Hepatocyte (in vitro differentiated cells): Measurements from ENCODE around the gene MTFR2.

Experiments used
- CTCF ChIP-seq: fragments of 200-600 bp; sonication (generic); IDR thresholded peaks from 2 replicates; pipeline ENCODE4 v1.5.1; 2016; ENCODE audit warnings: antibody characterized with exemption, mild to moderate bottlenecking; ENCODE audit not compliant: poor library complexity
- EZH2 ChIP-seq: fragments of 200-600 bp; sonication (generic); IDR thresholded peaks from 2 replicates; pipeline ENCODE4 v1.6.1; 2016; ENCODE audit warnings: antibody characterized with exemption, mild to moderate bottlenecking, borderline replicate concordance
- EZH2phosphoT487 ChIP-seq: fragments of 200-600 bp; sonication (generic); IDR thresholded peaks from one replicate; pipeline ENCODE4 v1.6.1; 2018; ENCODE audit warnings: antibody characterized with exemption, mild to moderate bottlenecking, low read depth, moderate library complexity; ENCODE audit not compliant: unreplicated experiment, severe bottlenecking

GRCh38 chr6:136208783-136209182 lies 41.3 kb downstream of the MTFR2 start:
- TF ChIP-seq CTCF (no peak), EZH2 (no peak), EZH2phosphoT487 (no peak)
